ENCODE results near the gene SPG7. TPM values are rescaled to one million over a fixed set of nuclear protein-coding genes. Genes with fewer than 3 reads are reported as not detected.
"Not testable (repeated sequence)": the region's sequence is repeated elsewhere in the genome, so short reads cannot be mapped to it uniquely, and the experiment has no call there.

Gene SPG7
- polyA plus RNA-seq, 2 of the 4 experiments (the other 2 are of a cell fraction): 53.2 to 73.2 TPM

- FAIRE-seq (no peak), ATAC-seq (no peak; a peak in 1 of 6 replicates), DNase-seq (ENCODE audit: low read depth in 1 of 2, low spot score in 1 of 2) (no peak)
- H3K9me3 ChIP-seq: peaks cover 4% of the 10 kb centered on the region; the same call in 1 of the 3 replicates
- H3K4me2 ChIP-seq: peak overlapping the region; percentile 52
- CTCF ChIA-PET: interaction anchor here (1.0 to 1.1 kb wide), 2 partner anchors 32 to 111 kb away, joined by 3 to 4 read pairs; no protein-coding TSS in a partner anchor
- H3K4me3 ChIP-seq: no peak overlapping the region
- POLR2A ChIA-PET: no interaction called here
- H3K4me1 ChIP-seq: peaks cover 50% of the 10 kb centered on the region
- 89% methylated on average over 7 of the region's 7 CpGs for WGBS (ENCODE audit: missing lambda C conversion rate)
- peak overlapping the region; percentile 79 to 81 for H3K27ac ChIP-seq
- no peak for TF ChIP-seq RFX5 (IDR thresholded peaks at IDR 0.05)
- TF ChIP-seq HOXB5 (CRISPR knock-in tag; IDR thresholded peaks at IDR 0.05): no peak
- TF ChIP-seq REST (IDR thresholded peaks at IDR 0.05): no peak
- TF ChIP-seq NFE2L2 (conservative IDR thresholded peaks at IDR 0.05; ENCODE audit: low read length): no peak
- no peak for TF ChIP-seq KDM1A (IDR thresholded peaks at IDR 0.05; ENCODE audit: low read depth)
- TF ChIP-seq JUN (IDR thresholded peaks at IDR 0.05): no peak
- TF ChIP-seq, protein P1, sequence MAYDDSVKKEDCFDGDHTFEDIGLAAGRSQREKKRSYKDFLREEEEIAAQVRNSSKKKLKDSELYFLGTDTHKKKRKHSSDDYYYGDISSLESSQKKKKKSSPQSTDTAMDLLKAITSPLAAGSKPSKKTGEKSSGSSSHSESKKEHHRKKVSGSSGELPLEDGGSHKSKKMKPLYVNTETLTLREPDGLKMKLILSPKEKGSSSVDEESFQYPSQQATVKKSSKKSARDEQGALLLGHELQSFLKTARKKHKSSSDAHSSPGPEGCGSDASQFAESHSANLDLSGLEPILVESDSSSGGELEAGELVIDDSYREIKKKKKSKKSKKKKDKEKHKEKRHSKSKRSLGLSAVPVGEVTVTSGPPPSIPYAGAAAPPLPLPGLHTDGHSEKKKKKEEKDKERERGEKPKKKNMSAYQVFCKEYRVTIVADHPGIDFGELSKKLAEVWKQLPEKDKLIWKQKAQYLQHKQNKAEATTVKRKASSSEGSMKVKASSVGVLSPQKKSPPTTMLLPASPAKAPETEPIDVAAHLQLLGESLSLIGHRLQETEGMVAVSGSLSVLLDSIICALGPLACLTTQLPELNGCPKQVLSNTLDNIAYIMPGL (CRISPR knock-in tag; IDR thresholded peaks at IDR 0.05; ENCODE audit: borderline replicate concordance): no peak
- TF ChIP-seq FOSL2 (IDR thresholded peaks at IDR 0.05): no peak
- TF ChIP-seq FOSL2 (CRISPR knock-in tag; IDR thresholded peaks at IDR 0.05): no peak
- TF ChIP-seq SREBF2 (IDR thresholded peaks at IDR 0.05): no peak
- TF ChIP-seq CBX2 (IDR thresholded peaks at IDR 0.05; ENCODE audit: borderline replicate concordance, low read depth): no peak
- no peak for TF ChIP-seq CHD2 (IDR thresholded peaks at IDR 0.05; ENCODE audit: low read length, partially characterized antibody)
Observed at GRCh38 chr16:89458551-89458950, 49.7 kb upstream of the SPG7 start.

GRCh38 chr16:89458967-89459366 lies 49.2 kb upstream of the SPG7 start:
- DNase-seq (ENCODE audit: low read depth in 1 of 2, low spot score in 1 of 2): no peak
- H3K27ac ChIP-seq: peak overlapping the region; percentile 79 to 81
- TF ChIP-seq MYC (IDR thresholded peaks at IDR 0.05; ENCODE audit: borderline replicate concordance, low read length) (no peak), MAFK (IDR thresholded peaks at IDR 0.05; ENCODE audit: partially characterized antibody) (no peak), EHMT2 (IDR thresholded peaks at IDR 0.05; ENCODE audit: low read depth) (no peak), NFE2L2 (conservative IDR thresholded peaks at IDR 0.05; ENCODE audit: low read length) (no peak), CBX8 (IDR thresholded peaks at IDR 0.05) (no peak)
- H3K4me3 ChIP-seq: no peak overlapping the region
- peaks cover 50% of the 10 kb centered on the region for H3K4me1 ChIP-seq
- peak overlapping the region; percentile 52 for H3K4me2 ChIP-seq
- peaks cover 4% of the 10 kb centered on the region; the same call in 1 of the 3 replicates for H3K9me3 ChIP-seq
- WGBS (ENCODE audit: missing lambda C conversion rate): 31% methylated on average over 2 of the region's 2 CpGs
- CTCF ChIA-PET: interaction anchor here (1.1 to 1.4 kb wide), 3 partner anchors 12 to 111 kb away, joined by 4 to 6 read pairs (median 6); no protein-coding TSS in a partner anchor
- POLR2A ChIA-PET: no interaction called here
- FAIRE-seq: no peak
- no peak; a peak in 2 of 6 replicates for ATAC-seq

GRCh38 chr16:89460556-89460955 lies 47.6 kb upstream of the SPG7 start:
- CTCF ChIA-PET: interaction anchor here (0.6 to 1.4 kb wide), 3 partner anchors 14 to 408 kb away, joined by 3 to 6 read pairs (median 4); no protein-coding TSS in a partner anchor
- POLR2A ChIA-PET: no interaction called here
- WGBS (ENCODE audit: missing lambda C conversion rate): 82% methylated on average over 6 of the region's 6 CpGs

GRCh38 chr16:89461890-89462289 lies 46.3 kb upstream of the SPG7 start:
- H3K4me1 ChIP-seq: peaks cover 46% of the 10 kb centered on the region
- CTCF ChIA-PET; H3K4me3 ChIP-seq; DNase-seq (ENCODE audit: low read depth in 1 of 2, low spot score in 1 of 2); ATAC-seq; POLR2A ChIA-PET; FAIRE-seq; H3K27ac ChIP-seq; H3K9me3 ChIP-seq; H3K4me2 ChIP-seq: not testable (repeated sequence)
- whole genome bisulfite sequencing (ENCODE audit: missing lambda C conversion rate): 76% methylated on average over 6 of the region's 15 CpGs

More at GRCh38 chr16:89460556-89460955, 47.6 kb upstream of the SPG7 start:
- DNase-seq (ENCODE audit: low read depth in 1 of 2, low spot score in 1 of 2) (no peak), ATAC-seq (0 out of 6 replicates have a peak, but pooled peaks of 1 of the 2 experiments have one; percentile 54), FAIRE-seq (no peak)
- H3K27ac ChIP-seq: no peak overlapping the region
- no peak overlapping the region for H3K4me3 ChIP-seq
- peaks cover 4% of the 10 kb centered on the region; the same call in 1 of the 3 replicates for H3K9me3 ChIP-seq
- peaks cover 46% of the 10 kb centered on the region for H3K4me1 ChIP-seq
- TF ChIP-seq HEYL (CRISPR knock-in tag; IDR thresholded peaks at IDR 0.05) (no peak), ZNF302 (CRISPR knock-in tag; IDR thresholded peaks at IDR 0.05) (no peak), POLR2A (IDR thresholded peaks at IDR 0.05; ENCODE audit: low read length) (no peak), HES2 (IDR thresholded peaks at IDR 0.05) (no peak), NPAS2 (CRISPR knock-in tag; IDR thresholded peaks at IDR 0.05; ENCODE audit: borderline replicate concordance) (no peak), POLR2AphosphoS2 (conservative IDR thresholded peaks at IDR 0.05; ENCODE audit: low read length) (no peak), JUNB (IDR thresholded peaks at IDR 0.05) (no peak), GATA3 (IDR thresholded peaks at IDR 0.05; ENCODE audit: borderline replicate concordance) (no peak), KDM1A (IDR thresholded peaks at IDR 0.05; ENCODE audit: low read depth) (no peak), EHMT2 (IDR thresholded peaks at IDR 0.05; ENCODE audit: low read depth) (no peak), EP300 (IDR thresholded peaks at IDR 0.05) (no peak), JUN (IDR thresholded peaks at IDR 0.05) (no peak), PHF8 (IDR thresholded peaks at IDR 0.05; ENCODE audit: borderline replicate concordance, low read depth) (no peak), HOXB13 (CRISPR knock-in tag; IDR thresholded peaks at IDR 0.05; ENCODE audit: low read depth) (no peak)
- TF ChIP-seq, protein P2, sequence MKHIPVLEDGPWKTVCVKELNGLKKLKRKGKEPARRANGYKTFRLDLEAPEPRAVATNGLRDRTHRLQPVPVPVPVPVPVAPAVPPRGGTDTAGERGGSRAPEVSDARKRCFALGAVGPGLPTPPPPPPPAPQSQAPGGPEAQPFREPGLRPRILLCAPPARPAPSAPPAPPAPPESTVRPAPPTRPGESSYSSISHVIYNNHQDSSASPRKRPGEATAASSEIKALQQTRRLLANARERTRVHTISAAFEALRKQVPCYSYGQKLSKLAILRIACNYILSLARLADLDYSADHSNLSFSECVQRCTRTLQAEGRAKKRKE (CRISPR knock-in tag; IDR thresholded peaks at IDR 0.05; ENCODE audit: low read depth): no peak
- H3K4me2 ChIP-seq: no peak overlapping the region
